Keratinocyte (primary cell): ENCODE results near the gene SCMH1. TPM values are rescaled to one million over a fixed set of nuclear protein-coding genes. Genes with fewer than 3 reads are reported as not detected.

ENCODE experiments used
- DNase-seq: peaks from one replicate; pipeline ENCODE4 v3.0.0-alpha.2; 2011; ENCODE audit warnings: low read depth, missing footprints, low spot score
- FAIRE-seq: peaks from 2 replicates; lab custom pipeline; 2011; peaks lifted over from hg19 to GRCh38; lab: Jason Lieb, UNC
- H2AFZ ChIP-seq: 2 replicates; pipeline ENCODE4 v1.6.0; 2012; ENCODE audit warnings: low read length, control low read depth, inconsistent platforms; ENCODE audit not compliant: control insufficient read depth
- H3K27ac ChIP-seq: 2 replicates; pipeline ENCODE4 v1.5.1; 2011; ENCODE audit warnings: low read length; ENCODE audit not compliant: control insufficient read depth, insufficient read depth
- H3K27me3 ChIP-seq: 3 replicates; pipeline ENCODE4 v1.6.0; 2011; ENCODE audit warnings: low read length; ENCODE audit not compliant: control insufficient read depth, insufficient read depth; ENCODE audit errors: extremely low read depth
- H3K36me3 ChIP-seq, 2 experiments: 2 replicates in 1 of 2; 3 replicates in 1 of 2; pipeline ENCODE4 v1.5.1; 2011; ENCODE audit warnings: low read length in 2 of 2, mild to moderate bottlenecking in 1 of 2; ENCODE audit not compliant: control insufficient read depth in 2 of 2, insufficient read depth in 2 of 2; ENCODE audit errors: extremely low read depth in 1 of 2
- H3K4me1 ChIP-seq: 3 replicates; pipeline ENCODE4 v1.5.1; 2011; ENCODE audit warnings: low read length; ENCODE audit not compliant: control insufficient read depth, insufficient read depth; ENCODE audit errors: extremely low read depth
- H3K4me2 ChIP-seq: 3 replicates; pipeline ENCODE4 v1.6.0; 2011; ENCODE audit warnings: low read depth, low read length; ENCODE audit not compliant: control insufficient read depth, insufficient read depth; ENCODE audit errors: extremely low read depth
- H3K4me3 ChIP-seq, 3 experiments: fragments of 200-600 bp in 1 of 3; sonication (generic) in 1 of 3; 2 replicates in 2 of 3; 3 replicates in 1 of 3; pipeline ENCODE4 v1.5.1; 2011 to 2016; ENCODE audit warnings: low read length in 3 of 3, mild to moderate bottlenecking in 3 of 3, control low read depth in 2 of 3, inconsistent platforms in 1 of 3, low read depth in 1 of 3, mixed read lengths in 1 of 3, mixed run types in 1 of 3, moderate library complexity in 1 of 3; ENCODE audit not compliant: control insufficient read depth in 2 of 3, insufficient read depth in 2 of 3; ENCODE audit errors: extremely low read depth in 1 of 3
- H3K79me2 ChIP-seq: 2 replicates; pipeline ENCODE4 v1.6.0; 2012; ENCODE audit warnings: low read length; ENCODE audit not compliant: control insufficient read depth, insufficient read depth
- H3K9ac ChIP-seq: 3 replicates; pipeline ENCODE4 v1.6.0; 2011; ENCODE audit warnings: low read length; ENCODE audit not compliant: control insufficient read depth, insufficient read depth; ENCODE audit errors: extremely low read depth
- H3K9me1 ChIP-seq: 3 replicates; pipeline ENCODE4 v1.6.0; 2011; ENCODE audit warnings: low read length; ENCODE audit not compliant: control insufficient read depth, insufficient read depth; ENCODE audit errors: extremely low read depth
- H3K9me3 ChIP-seq: 2 replicates; pipeline ENCODE4 v1.5.1; 2012; ENCODE audit warnings: low read depth, low read length; ENCODE audit not compliant: control insufficient read depth
- H4K20me1 ChIP-seq: 3 replicates; pipeline ENCODE4 v1.6.0; 2011; ENCODE audit warnings: low read length; ENCODE audit not compliant: control insufficient read depth, insufficient read depth; ENCODE audit errors: extremely low read depth
- CTCF ChIP-seq, 3 experiments: IDR thresholded peaks in 1 of 3; conservative IDR thresholded peaks in 1 of 3; optimal IDR thresholded peaks in 1 of 3; 2 replicates in 2 of 3; 3 replicates in 1 of 3; pipeline versions ENCODE3 to v1.5.1; 2011; ENCODE audit warnings: low read length in 3 of 3, mild to moderate bottlenecking in 3 of 3, moderate library complexity in 2 of 3, control low read depth in 1 of 3, inconsistent platforms in 1 of 3; ENCODE audit not compliant: insufficient read depth in 2 of 3; ENCODE audit errors: extremely low read depth in 1 of 3
- EZH2 ChIP-seq: IDR thresholded peaks from one replicate; pipeline ENCODE4 v1.6.1; 2012; ENCODE audit warnings: inconsistent platforms, mild to moderate bottlenecking, low read length, moderate library complexity
- dilution Hi-C: fragments of 300-500 bp; cut with MboI; formaldehyde crosslinking; loops from one replicate; pipeline ENCODE4 v1.7.0; 2020; ENCODE audit warnings: low sequenced_read_pairs; ENCODE audit not compliant: extremely low pct_ligation_motif_present
- polyA plus RNA-seq, 5 experiments: library from polyadenylated mRNA; depleted of rRNA in 3 of 5; stranded (reverse) in 3 of 5; stranded (forward) in 1 of 5; unstranded in 1 of 5; fragments of >200 nt; gene quantifications; 1 replicate in 1 of 5; 2 replicates in 3 of 5; 3 replicates in 1 of 5; pipeline versions ENCODE4 v1.2.1 to v1.2.3, GENCODE V29; 2011 to 2012; ENCODE audit warnings: missing spikeins in 2 of 5, low read depth in 1 of 5, low replicate concordance in 1 of 5

SCMH1 gene
- polyA plus RNA-seq, 1 donor (not counting 4 experiments of a cell fraction or from before 2014, with no cell fraction given), result 29.9 TPM

GRCh38 chr1:41030872-41031616 lies 211.1 kb downstream of the SCMH1 start:
- no peak overlapping the region for H3K9ac ChIP-seq

GRCh38 chr1:41028034-41028642 lies 214.0 kb downstream of the SCMH1 start:
- DNase-seq (no peak), FAIRE-seq (no peak)
- Histone ChIP-seq H2AFZ (no peak overlapping the region), H3K9me1 (peaks cover 2% of the 10 kb centered on the region), H3K4me2 (no peak overlapping the region), H3K79me2 (no peaks in the 10 kb centered on the region), H3K4me1 (no peaks in the 10 kb centered on the region), H3K27ac (no peak overlapping the region), H3K36me3 (peaks cover 16 to 22% of the 10 kb centered on the region in 2 experiments), H3K9ac (no peak overlapping the region), H3K9me3 (no peaks in the 10 kb centered on the region), H3K27me3 (no peaks in the 10 kb centered on the region), H3K4me3 (no peak overlapping the region), H4K20me1 (no peaks in the 10 kb centered on the region)
- TF ChIP-seq CTCF (optimal IDR thresholded peaks at IDR 0.05 in 1 of 3, IDR thresholded peaks at IDR 0.05 in 1 of 3, conservative IDR thresholded peaks at IDR 0.05 in 1 of 3; ENCODE audit: extremely low read depth in 1 of 3, insufficient read depth in 2 of 3, low read length in 3 of 3), result no peak
- no peak for TF ChIP-seq EZH2
- dilution Hi-C loops, result no loop called here

More at GRCh38 chr1:41030872-41031616, 211.1 kb downstream of the SCMH1 start:
- Histone ChIP-seq H4K20me1 (no peaks in the 10 kb centered on the region), H3K4me1 (no peaks in the 10 kb centered on the region), H3K79me2 (no peaks in the 10 kb centered on the region), H2AFZ (no peak overlapping the region), H3K9me1 (no peaks in the 10 kb centered on the region), H3K36me3 (peaks cover 28 to 32% of the 10 kb centered on the region in 2 experiments), H3K27me3 (no peaks in the 10 kb centered on the region), H3K4me3 (no peak overlapping the region), H3K27ac (no peak overlapping the region), H3K9me3 (no peaks in the 10 kb centered on the region), H3K4me2 (no peak overlapping the region)
- DNase-seq (no peak), FAIRE-seq (no peak)
- TF ChIP-seq EZH2 (no peak), CTCF (optimal IDR thresholded peaks at IDR 0.05 in 1 of 3, IDR thresholded peaks at IDR 0.05 in 1 of 3, conservative IDR thresholded peaks at IDR 0.05 in 1 of 3; ENCODE audit: extremely low read depth in 1 of 3, insufficient read depth in 2 of 3, low read length in 3 of 3) (no peak)
- dilution Hi-C loops, result no loop called here
